ENCODE data around the gene FBXW5.
A peak's percentile ranks its signal among the peaks of the same experiment; 100 is the strongest.

FBXW5 gene, protein sequence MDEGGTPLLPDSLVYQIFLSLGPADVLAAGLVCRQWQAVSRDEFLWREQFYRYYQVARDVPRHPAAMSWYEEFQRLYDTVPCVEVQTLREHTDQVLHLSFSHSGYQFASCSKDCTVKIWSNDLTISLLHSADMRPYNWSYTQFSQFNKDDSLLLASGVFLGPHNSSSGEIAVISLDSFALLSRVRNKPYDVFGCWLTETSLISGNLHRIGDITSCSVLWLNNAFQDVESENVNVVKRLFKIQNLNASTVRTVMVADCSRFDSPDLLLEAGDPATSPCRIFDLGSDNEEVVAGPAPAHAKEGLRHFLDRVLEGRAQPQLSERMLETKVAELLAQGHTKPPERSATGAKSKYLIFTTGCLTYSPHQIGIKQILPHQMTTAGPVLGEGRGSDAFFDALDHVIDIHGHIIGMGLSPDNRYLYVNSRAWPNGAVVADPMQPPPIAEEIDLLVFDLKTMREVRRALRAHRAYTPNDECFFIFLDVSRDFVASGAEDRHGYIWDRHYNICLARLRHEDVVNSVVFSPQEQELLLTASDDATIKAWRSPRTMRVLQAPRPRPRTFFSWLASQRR

DNA sequence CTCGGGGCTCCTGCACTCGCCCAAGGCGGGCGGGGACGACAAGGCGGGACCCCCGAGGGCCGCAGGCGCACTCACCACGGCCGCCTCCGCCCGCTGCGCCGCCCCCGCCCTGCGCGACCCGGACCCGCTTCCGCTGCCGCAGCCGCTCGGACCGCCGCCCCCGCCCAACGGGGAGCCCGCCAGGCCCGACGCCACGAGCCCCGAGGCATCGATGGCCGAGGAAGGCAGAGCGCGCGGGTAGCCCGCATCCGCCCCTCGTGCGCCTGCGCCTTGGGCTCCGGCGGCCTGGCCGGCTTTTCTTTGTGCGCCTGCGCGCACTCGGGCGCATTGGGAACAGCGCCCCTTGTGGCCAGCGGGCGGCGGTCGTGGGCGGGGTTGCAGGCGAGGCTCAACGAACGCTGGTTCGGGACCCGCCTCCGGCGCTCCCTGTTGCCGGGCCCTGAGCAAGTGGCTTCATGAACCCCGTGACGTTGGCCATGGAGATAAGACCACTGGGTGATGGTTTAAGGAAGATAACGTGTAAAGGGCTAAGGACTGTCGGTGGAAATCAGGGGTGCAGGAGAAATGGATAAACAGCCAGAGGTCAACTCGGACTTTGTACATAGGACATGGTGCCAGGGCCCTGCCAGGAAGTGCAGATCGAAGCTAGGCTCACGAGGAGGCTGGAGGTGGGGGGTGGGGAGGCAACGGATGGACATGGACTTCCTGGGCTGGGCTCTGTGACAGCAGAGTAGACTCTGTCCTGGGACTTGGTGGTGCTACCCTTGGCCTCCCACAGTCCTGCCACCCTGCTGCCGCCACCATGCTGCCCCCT, at the start of gene FBXW5, which contains the start of gene C8G:
TSS of gene FBXW5 (minus strand) at position 220 of the 814 bp plus-strand sequence. CDS start 655 bp downstream, outside the sequence.
TSS of gene C8G (plus strand) at position 725 of the 814 bp plus-strand sequence. CDS start at position 803, 78 bp downstream.
- peak; percentile 91 to 95 for DNase-seq

DNA sequence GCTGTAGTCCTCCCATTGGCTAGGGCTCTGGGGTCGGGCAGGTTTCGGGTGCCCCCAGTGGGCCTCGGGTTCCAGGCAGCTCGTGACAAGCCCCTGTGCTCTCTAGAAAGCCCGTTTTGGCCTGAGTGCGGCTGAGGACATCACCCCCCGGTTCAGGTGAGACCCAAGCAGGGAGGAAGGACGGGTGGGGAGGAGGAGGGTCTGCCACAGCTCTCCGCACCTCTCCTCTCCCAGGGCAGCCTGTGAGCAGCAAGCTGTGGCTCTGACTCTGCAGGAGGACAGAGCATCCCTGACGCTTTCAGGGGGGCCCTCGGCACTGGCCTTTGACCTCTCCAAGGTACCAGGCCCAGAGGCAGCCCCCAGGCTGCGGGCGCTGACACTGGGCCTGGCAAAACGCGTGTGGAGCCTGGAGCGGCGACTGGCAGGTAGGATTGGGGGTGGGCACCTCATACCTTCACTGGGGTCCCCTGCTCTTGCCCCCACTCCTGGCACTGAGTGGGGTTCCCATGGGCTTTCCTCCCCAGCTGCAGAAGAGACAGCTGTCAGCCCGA, 48.4 kb upstream of the FBXW5 start:
- no peak for DNase-seq

DNA sequence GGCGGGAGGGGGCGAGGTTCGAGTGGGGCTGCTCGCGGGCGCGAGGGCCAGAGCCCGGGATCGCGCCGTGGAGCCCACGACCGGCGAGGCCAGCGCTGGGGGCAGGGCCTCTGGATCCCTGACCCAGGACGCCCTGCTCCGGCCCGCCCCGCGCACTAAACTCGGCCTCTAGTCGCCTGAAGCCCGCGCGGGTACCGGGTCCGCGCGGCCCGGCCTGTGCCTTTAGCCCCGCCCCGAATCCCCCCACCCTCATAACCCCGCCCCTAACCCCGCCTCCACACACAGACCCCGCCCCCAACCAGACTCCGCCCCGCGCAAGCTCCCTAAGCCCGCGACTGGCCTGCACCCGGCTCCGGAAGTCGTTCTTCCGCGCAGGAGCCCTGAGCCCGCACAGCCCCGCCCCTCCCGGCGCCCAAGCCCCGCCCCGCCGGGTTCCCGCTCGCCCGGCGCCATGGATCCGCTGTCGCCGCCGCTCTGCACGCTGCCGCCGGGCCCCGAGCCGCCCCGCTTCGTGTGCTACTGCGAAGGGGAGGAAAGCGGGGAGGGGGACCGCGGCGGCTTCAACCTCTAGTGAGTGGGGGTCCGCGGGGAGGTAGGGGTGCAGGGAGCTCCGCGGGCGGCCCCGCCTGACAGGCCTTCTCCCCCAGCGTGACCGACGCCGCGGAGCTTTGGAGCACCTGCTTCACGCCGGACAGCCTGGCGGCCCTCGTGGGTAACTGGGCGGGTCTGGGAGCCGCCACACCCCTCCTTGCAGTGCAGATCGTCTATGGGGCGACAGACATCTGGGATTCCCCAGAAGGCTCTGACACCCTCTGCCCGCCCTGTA, 47.7 kb upstream of the FBXW5 start, which contains the start of gene PAXX:
TSS of gene PAXX (plus strand) at position 430 of the 826 bp plus-strand sequence. CDS start at position 452, 22 bp downstream.
- DNase-seq = peak; percentile 90 to 97

- no peak for DNase-seq
Measured at GRCh38 chr9:136990242-136990911, 45.8 kb upstream of the FBXW5 start.

- no peak for DNase-seq
Measured at GRCh38 chr9:136988872-136989271, 44.3 kb upstream of the FBXW5 start.

DNA sequence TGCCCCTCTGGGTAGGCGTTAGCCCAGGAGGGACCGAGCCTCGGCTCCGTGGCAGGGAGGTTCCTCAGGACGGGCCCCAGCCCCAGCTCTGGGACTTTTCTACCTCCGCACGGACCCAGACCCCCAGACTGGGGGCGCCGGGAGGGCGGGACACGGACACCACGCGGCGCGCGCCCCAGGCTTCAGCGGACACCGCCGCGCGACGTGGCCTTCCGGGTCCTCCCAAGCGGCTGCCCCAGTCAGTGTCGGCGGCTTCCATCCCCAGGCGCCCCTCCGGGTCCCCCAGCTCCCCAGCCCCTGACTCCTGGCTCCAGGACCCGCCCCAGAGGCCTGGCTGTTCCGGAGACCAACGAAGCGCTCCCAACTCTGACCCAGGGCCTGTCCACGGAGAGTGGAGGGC, 41.3 kb upstream of the FBXW5 start:
- DNase-seq = no peak

- no peak for DNase-seq
Measured at GRCh38 chr9:136985027-136985602, 40.6 kb upstream of the FBXW5 start.

- no peak for DNase-seq
Measured at GRCh38 chr9:136984464-136985026, 40.0 kb upstream of the FBXW5 start.

DNA sequence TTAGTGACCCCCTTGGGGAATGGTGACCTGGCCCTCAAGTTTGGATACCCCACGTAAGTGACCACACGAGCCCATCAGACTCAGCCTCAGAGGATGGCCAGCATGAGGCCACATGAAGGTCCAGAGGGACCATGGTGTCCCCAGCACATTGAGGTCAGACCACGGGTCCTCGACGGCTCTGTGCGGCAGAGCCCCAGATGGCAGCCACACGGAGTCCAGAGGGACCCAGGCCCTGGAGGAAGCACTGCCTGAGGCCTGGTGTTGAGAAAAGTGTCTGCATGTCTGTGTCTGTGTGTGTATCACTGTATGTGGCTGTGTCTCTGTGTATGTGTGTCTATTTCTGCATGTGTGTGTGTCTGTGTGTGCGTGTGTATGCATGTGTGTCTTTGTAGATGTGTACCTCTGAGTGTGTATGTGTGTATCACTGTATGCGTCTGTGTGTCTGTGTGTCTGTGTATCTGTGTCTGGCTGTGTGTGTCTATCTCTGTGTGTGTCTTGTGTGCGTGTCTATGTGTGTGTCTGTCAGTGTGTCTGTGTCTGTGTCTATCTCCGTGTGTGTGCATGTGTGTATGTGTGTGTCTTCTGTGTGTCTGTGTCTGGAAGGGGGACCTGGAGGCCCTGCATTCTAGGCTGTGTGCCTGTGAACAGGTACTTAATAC, 39.2 kb upstream of the FBXW5 start:
- no peak for DNase-seq

- no peak for DNase-seq
Measured at GRCh38 chr9:136983167-136983566, 38.6 kb upstream of the FBXW5 start.

- DNase-seq = no peak
Measured at GRCh38 chr9:136982232-136983051, 37.9 kb upstream of the FBXW5 start, which contains the start of gene LCNL1. TSS of gene LCNL1 (plus strand) at chr9:136982993. CDS start at chr9:136983587, 594 bp downstream.

DNA sequence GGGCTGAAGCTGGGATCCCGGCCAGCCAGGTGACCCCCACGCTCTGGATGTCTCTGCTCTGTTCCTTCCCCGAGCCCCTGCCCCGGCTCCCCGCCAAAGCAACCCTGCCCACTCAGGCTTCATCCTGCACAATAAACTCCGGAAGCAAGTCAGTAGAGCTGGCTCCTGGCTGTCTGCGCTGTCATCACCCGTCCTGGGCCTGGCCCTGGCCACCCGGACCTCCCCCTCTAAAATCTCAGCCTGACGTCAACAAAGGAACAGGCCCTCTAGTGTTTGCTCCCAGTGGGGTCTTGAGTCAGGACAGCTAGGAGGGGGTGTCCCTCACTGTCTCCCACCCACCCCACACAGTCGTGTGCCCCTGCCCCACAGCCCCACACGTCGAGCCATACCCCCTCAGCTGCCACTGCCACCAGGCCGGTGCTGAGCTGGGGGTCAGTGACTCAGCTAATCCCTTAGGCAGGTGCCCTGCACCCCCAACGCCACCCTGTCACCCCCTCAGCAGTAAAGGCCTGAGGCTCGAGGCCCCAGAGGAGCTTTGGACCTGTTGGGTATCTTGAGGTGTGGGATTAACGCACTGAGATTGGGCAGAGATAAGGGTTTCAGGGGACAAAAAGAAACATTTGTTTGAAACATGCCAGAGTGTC, 37.2 kb upstream of the FBXW5 start:
- DNase-seq = no peak

DNA sequence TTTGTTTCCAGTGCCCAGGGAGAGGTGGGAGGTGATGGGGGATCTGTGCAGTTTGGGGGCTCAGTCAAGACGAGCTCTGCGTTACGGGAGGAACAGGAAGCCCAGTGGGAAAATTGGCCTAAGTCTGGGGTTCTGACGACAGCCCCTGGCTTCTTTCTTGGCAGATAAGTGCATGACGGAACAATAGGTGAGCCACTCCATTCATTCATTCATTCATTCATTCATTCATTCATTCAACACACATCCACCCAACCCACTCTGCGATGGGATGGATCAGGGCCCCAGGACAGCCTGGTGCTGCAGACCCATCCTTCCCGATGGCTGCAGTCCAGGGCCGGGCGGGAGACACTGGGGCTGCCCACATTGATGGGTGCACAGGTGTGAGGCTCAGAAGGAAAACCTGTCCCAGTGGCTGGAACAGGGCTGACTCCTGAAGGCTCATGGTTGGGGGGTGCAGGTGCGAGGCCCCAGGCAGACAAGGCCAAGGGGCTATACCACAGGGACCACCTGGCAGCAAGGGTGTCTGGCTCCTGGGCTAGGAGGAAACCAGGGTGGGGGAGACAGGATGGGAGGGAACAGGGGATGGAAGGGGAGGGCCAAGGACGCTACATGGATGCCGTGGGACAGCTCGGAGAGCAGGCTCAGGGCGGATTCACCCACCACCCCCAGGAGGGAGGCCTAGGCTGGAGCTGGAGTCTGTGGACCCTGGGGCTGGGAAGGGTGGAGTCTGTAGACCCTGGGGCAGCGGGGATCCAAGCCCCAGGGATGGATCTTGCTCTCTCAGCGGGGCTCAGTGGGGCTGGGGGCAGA, 36.3 kb upstream of the FBXW5 start:
- no peak for DNase-seq

GRCh38 chr9:136979769-136980587, 35.4 kb upstream of the FBXW5 start:
- DNase-seq = no peak

DNA sequence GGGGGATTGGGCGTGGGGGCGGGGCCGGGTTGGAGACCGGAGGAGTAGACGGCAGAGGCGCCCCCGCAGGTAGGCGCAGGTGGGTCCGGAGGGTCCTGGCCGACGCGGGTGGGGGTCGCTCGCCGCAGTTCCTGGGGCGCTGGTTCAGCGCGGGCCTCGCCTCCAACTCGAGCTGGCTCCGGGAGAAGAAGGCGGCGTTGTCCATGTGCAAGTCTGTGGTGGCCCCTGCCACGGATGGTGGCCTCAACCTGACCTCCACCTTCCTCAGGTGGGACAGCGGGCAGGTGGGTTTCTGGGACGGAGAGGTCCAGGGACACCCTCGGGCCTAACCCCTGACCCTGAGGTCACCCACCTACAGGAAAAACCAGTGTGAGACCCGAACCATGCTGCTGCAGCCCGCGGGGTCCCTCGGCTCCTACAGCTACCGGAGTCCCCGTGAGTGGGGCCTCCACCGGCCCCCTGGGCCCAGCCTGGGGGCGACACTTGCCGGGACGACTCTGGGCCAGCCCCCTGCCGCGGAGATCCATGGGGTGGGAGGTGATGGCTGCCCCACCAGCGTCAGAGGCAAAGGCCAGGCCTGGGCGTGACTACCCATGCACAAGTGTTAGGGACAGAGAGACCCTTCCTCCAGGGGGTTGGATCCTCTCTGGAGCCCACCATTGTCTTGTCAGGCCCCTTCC, 34.5 kb upstream of the FBXW5 start:
- no peak for DNase-seq
